Renal cortex interstitium (tissue), 11 donors: ENCODE measurements around the gene RBM17. TPM values are rescaled to one million over a fixed set of nuclear protein-coding genes. Genes with fewer than 3 reads are reported as not detected.
"Not testable (repeated sequence)": the region's sequence is repeated elsewhere in the genome, so short reads cannot be mapped to it uniquely, and the experiment has no call there.

Source experiments
- DNase-seq, 11 donors: peaks; one replicate each; pipeline ENCODE4 v3.0.0-alpha.2; 2013; ENCODE audit warnings: low read depth in 9 of 11, low spot score in 4 of 11; ENCODE audit errors: extremely low read depth in 1 of 11
- polyA plus RNA-seq, 3 donors: library from polyadenylated mRNA; unstranded; fragments of 120-200 nt; gene quantifications; one replicate each; pipeline ENCODE4 v1.2.1, GENCODE V29; 2013; ENCODE audit not compliant: insufficient read length in 3 of 3

The RBM17 gene
- polyA plus RNA-seq, 3 donors: 149 to 203 (median 163) TPM

DNA sequence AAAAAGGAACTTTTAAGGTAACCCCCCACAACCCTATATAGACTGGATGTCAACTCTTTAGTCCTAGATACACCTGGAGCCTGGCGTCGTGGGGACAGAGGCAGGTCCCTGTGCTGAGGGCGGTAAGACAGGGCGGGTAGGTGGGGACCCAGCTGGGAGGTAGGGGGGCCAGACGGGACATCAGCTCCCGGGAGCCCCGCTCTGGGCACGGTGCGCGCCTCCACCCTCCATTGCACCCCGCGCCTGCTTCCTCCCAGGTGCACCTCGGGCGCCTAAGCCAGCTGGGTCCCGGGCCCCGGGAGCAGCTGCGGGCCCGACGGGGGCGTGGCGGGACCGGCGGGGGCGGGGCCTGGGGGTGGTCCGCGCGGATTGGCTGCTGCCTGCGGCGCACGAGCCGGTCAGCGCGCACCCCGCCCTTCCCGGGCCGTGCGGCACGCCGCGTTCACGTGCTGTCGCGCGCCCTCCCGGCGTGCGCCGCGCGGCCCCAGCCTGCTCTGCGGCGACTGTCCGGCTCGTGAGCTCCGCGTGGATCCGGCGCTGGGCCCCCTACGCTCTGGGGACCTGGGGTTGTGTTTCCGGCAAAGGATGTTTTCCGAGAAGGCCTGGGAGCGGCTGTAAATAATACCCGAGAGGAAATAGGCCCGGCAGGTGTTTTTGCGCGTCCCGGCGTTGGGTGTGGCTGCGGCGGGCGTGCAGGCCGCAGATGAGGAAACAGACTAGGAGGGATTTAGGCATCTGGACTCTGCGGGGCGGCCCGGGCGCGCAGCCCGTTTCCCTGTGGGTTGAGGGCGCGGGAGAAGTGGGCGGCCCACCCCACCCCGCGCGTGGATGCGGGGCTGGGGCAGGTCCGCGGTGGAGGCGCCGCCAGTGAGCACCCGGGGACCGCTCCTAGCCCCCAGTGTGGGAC lies 74.8 kb downstream of the RBM17 start:
- DNase-seq: peak in 10 of 11 donors; percentile 66 to 92 (median 86)

DNA sequence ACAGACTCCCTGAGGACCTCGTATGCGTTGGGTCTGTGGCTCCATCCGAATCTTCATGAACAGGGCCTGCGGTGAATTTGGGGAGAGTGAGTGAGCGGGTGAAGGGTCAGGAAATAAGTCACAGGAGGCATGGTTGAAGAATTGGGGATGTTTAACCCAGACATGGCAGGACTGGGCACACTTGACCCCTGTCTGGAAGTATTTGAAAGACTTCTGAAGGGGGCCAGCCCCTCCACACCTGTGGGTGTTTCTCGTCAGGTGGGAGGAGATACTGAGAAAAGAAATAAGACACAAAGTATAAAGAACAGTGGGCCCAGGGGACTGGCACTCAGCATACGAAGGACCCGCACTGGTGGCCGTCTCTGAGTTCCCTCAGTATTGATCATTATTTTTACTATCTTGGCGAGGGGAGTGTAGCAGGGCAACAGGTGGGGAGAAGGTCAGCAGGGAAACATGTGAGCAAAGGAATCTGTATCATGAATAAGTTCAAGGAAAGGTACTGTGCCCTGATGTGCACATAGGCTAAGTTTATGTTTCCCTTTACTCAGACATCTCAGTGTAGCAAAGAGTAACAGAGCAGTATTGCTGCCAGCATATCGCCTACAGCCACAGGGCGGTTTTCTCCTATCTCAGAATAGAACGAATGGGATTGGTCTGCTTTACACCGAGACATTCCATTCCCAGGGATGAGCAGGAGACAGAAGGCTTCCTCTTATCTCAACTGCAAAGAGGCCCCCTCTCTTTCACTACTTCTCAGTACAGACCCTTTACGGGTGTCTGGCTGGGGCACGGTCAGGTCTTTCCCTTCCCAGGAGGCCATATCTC lies 75.6 kb downstream of the RBM17 start:
- DNase-seq: no peak

DNA sequence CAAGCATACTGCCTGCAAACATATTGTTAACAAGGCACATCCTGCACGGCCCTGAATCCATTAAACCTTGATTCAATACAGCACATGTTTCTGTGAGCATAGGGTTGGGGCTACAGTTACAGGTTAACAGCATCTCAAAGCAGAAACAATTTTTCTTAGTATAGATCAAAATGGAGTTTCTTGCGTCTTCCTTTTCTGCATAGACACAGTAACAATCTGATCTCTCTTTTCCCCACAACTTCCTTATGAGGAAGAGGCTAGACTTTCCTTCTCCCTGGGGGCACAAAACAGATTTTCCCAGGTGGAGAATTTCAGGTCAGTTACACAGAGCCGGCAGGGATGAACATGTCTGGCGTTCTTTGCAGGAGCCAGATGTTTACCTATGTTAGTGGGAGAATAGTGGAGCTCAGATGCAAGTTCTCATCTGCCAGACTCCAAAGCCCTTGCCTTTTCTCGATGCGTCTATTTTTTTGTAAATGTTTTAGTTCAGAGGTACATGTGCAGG lies 76.4 kb downstream of the RBM17 start:
- DNase-seq: no peak

DNA sequence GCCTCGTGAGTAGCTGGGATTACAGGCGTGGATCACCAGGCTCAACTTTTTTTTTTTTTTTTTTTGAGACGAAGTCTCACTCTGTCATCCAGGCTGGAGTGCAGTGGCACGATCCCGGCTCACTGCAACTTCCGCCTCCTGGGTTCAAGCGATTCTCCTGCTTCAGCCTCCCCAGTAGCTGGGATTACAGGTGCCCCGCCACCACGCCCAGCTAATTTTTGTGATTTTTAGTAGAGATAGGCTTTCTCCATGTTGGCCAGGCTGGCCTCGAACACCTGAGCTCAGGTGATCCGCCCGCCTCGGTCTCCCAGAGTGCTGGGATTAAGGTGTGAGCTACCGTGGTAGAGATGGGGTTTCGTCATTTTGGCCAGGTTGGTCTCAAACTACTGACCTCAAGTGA lies 77.1 kb downstream of the RBM17 start:
- DNase-seq: not testable (repeated sequence)

Other genes starting within 250 kb of the RBM17 start
- gene ANKRD16, start 199.1 kb upstream of the RBM17 start, polyA plus RNA-seq: 10 to 100 TPM in 2 of 3 donors, 1 to 10 TPM in 1; 9.3 to 12.8 (median 12.5) TPM
- 10 to 100 TPM; 72.2 to 93.5 (median 76.7) TPM for gene FBH1, start 198.8 kb upstream of the RBM17 start, polyA plus RNA-seq
- 1 to 10 TPM; 1.6 to 2.4 (median 1.7) TPM for gene IL15RA, start 111.5 kb upstream of the RBM17 start, polyA plus RNA-seq
- under 1 TPM in 1 of 3 donors, not detected in 2; 0.10 TPM for gene IL2RA, start 26.7 kb upstream of the RBM17 start, polyA plus RNA-seq
- gene PFKFB3, start 113.9 kb downstream of the RBM17 start, polyA plus RNA-seq: 10 to 100 TPM; 25.3 to 63.3 (median 31.4) TPM